Ascending aorta (tissue), 2 donors: ENCODE data around the gene LONP2. TPM values are rescaled to one million over a fixed set of nuclear protein-coding genes. Genes with fewer than 3 reads are reported as not detected.
A peak's percentile ranks its signal among the peaks of the same experiment; 100 is the strongest.

Experiments used
- DNase-seq, 2 donors: peaks; one replicate each; pipeline ENCODE4 v3.0.0-alpha.2; 2019; ENCODE audit warnings: low spot score in 2 of 2
- H3K27ac ChIP-seq, 2 donors: fragments of 200-600 bp; sonication (generic); one replicate each; pipeline ENCODE4 v1.5.1; 2016 to 2017; ENCODE audit warnings: mild to moderate bottlenecking in 1 of 2
- H3K27me3 ChIP-seq: fragments of 200-600 bp; sonication (generic); one replicate; pipeline ENCODE4 v1.5.1; 2017
- H3K36me3 ChIP-seq, 2 donors: fragments of 200-600 bp; sonication (generic); one replicate each; pipeline ENCODE4 v1.5.1; 2016
- H3K4me1 ChIP-seq, 2 donors: fragments of 200-600 bp; sonication (generic); one replicate each; pipeline ENCODE4 v1.5.1; 2016 to 2017; ENCODE audit warnings: mild to moderate bottlenecking in 1 of 2
- H3K4me3 ChIP-seq, 2 donors: fragments of 200-600 bp; sonication (generic); one replicate each; pipeline ENCODE4 v1.5.1; 2016 to 2017; ENCODE audit warnings: mild to moderate bottlenecking in 1 of 2
- H3K9me3 ChIP-seq, 2 donors: fragments of 200-600 bp; sonication (generic); one replicate each; pipeline ENCODE4 v1.5.1; 2016
- CTCF ChIP-seq, 3 experiments: fragments of 200-600 bp in 2 of 3; fragments of 450-650 bp in 1 of 3; sonication (generic) in 2 of 3; IDR thresholded peaks; one replicate each; pipeline ENCODE4 v1.5.1; 2016 to 2019; ENCODE audit warnings: antibody characterized with exemption in 3 of 3, mild to moderate bottlenecking in 1 of 3, moderate library complexity in 1 of 3
- intact Hi-C: fragments of 100-400 bp; cut with DNase I; formaldehyde crosslinking; loops from one replicate; pipeline ENCODE4 v1.15.1; 2023
- total RNA-seq: library from RNA; depleted of rRNA; stranded (reverse); fragments of >200 nt; gene quantifications from one replicate; pipeline ENCODE4 v1.1.0, GENCODE V29; 2016

The LONP2 gene
- total RNA-seq, 1 donor from 2014 or later = 70.0 TPM

- Histone ChIP-seq H3K27me3 (no peaks in the 10 kb centered on the region), H3K27ac (no peak overlapping the region), H3K4me3 (no peak overlapping the region), H3K36me3 (peaks cover 45 to 57% of the 10 kb centered on the region in 2 donors), H3K9me3 (no peaks in the 10 kb centered on the region), H3K4me1 (no peaks in the 10 kb centered on the region)
- no peak for DNase-seq
- no peak for TF ChIP-seq CTCF (IDR thresholded peaks at IDR 0.05)
- intact Hi-C loops = no loop called here
Measured at GRCh38 chr16:48256579-48257177, 12.6 kb downstream of the LONP2 start.

GRCh38 chr16:48261569-48261968 is 17.5 kb downstream of the LONP2 start:
- Histone ChIP-seq H3K4me3 (no peak overlapping the region), H3K9me3 (no peaks in the 10 kb centered on the region), H3K27ac (no peak overlapping the region), H3K36me3 (peaks cover 41 to 83% of the 10 kb centered on the region in 2 donors), H3K27me3 (no peaks in the 10 kb centered on the region), H3K4me1 (no peaks in the 10 kb centered on the region)
- intact Hi-C loops = no loop called here
- TF ChIP-seq CTCF (IDR thresholded peaks at IDR 0.05) = no peak
- no peak for DNase-seq

GRCh38 chr16:48262631-48263030 is 18.5 kb downstream of the LONP2 start:
- DNase-seq = no peak
- H3K27me3 ChIP-seq = no peaks in the 10 kb centered on the region
- intact Hi-C loops = no loop called here
- H3K36me3 ChIP-seq = peaks cover 44 to 85% of the 10 kb centered on the region in 2 donors
- H3K4me3 ChIP-seq = no peak overlapping the region
- H3K27ac ChIP-seq = no peak overlapping the region
- H3K4me1 ChIP-seq = no peaks in the 10 kb centered on the region
- H3K9me3 ChIP-seq = no peaks in the 10 kb centered on the region
- no peak for TF ChIP-seq CTCF (IDR thresholded peaks at IDR 0.05)

GRCh38 chr16:48269011-48269410 is 24.9 kb downstream of the LONP2 start:
- no peak overlapping the region for H3K4me3 ChIP-seq
- H3K27me3 ChIP-seq = no peaks in the 10 kb centered on the region
- no peak for DNase-seq
- TF ChIP-seq CTCF (IDR thresholded peaks at IDR 0.05) = no peak
- H3K36me3 ChIP-seq = peaks cover 17 to 29% of the 10 kb centered on the region in 2 donors
- intact Hi-C loops = no loop called here
- no peaks in the 10 kb centered on the region for H3K9me3 ChIP-seq
- H3K27ac ChIP-seq = no peak overlapping the region
- H3K4me1 ChIP-seq = peaks cover 0 to 9% of the 10 kb centered on the region in 2 donors

- intact Hi-C loops = loop anchor here (5.0 kb wide), 2 partner anchors 271 to 351 kb away; no protein-coding TSS in a partner anchor
- peak in 1 of 3 experiments; percentile 24 for TF ChIP-seq CTCF (IDR thresholded peaks at IDR 0.05)
- Histone ChIP-seq H3K27ac (peak overlapping the region; percentile 12 to 70), H3K36me3 (peaks cover 8 to 9% of the 10 kb centered on the region in 2 donors), H3K27me3 (no peaks in the 10 kb centered on the region), H3K4me1 (peaks cover 0 to 11% of the 10 kb centered on the region in 2 donors), H3K9me3 (no peaks in the 10 kb centered on the region), H3K4me3 (no peak overlapping the region)
- DNase-seq = no peak
Measured at GRCh38 chr16:48271728-48272127, 27.6 kb downstream of the LONP2 start.
